Neutrophil (primary cell): ENCODE results near the gene KDM2B.

Experiments used
- H3K27ac ChIP-seq: fragments of 200-600 bp; sonication (generic); 2 replicates; pipeline ENCODE4 v1.5.1; 2016; ENCODE audit warnings: mild to moderate bottlenecking, moderate library complexity
- H3K27me3 ChIP-seq: fragments of 200-600 bp; sonication (generic); 2 replicates; pipeline ENCODE4 v1.6.0; 2016; ENCODE audit warnings: mild to moderate bottlenecking
- H3K36me3 ChIP-seq: fragments of 200-600 bp; sonication (generic); 2 replicates; pipeline ENCODE4 v1.5.1; 2017
- H3K4me1 ChIP-seq, 2 experiments: fragments of 200-600 bp in 1 of 2; sonication (generic) in 1 of 2; 1 replicate in 1 of 2; 2 replicates in 1 of 2; pipeline versions ENCODE4 v1.5.1 to v1.6.1; 2013 to 2016; ENCODE audit warnings: low read depth in 1 of 2, low read length in 1 of 2, mild to moderate bottlenecking in 1 of 2, moderate library complexity in 1 of 2; ENCODE audit not compliant: control insufficient read depth in 1 of 2, insufficient read depth in 1 of 2
- H3K4me3 ChIP-seq, 2 experiments: fragments of 200-600 bp in 1 of 2; sonication (generic) in 1 of 2; 1 replicate in 1 of 2; 2 replicates in 1 of 2; pipeline ENCODE4 v1.5.1; 2013 to 2016; ENCODE audit warnings: low read depth in 1 of 2, low read length in 1 of 2, mild to moderate bottlenecking in 1 of 2, moderate library complexity in 1 of 2
- H3K9me3 ChIP-seq: fragments of 200-600 bp; sonication (generic); 2 replicates; pipeline ENCODE4 v1.5.1; 2016
- CTCF ChIP-seq: fragments of 200-600 bp; sonication (generic); IDR thresholded peaks from 2 replicates; pipeline ENCODE4 v1.5.1; 2016; ENCODE audit warnings: antibody characterized with exemption

The KDM2B gene

GRCh38 chr12:121476477-121476876 lies 104.3 kb downstream of the KDM2B start:
- H3K4me1 ChIP-seq: no peaks in the 10 kb centered on the region
- no peak overlapping the region for H3K27ac ChIP-seq
- H3K4me3 ChIP-seq: no peak overlapping the region
- no peaks in the 10 kb centered on the region for H3K36me3 ChIP-seq
- no peaks in the 10 kb centered on the region for H3K9me3 ChIP-seq
- TF ChIP-seq CTCF: no peak
- no peaks in the 10 kb centered on the region for H3K27me3 ChIP-seq

- H3K4me1 ChIP-seq: peaks cover 9 to 10% of the 10 kb centered on the region in 2 experiments
- no peak overlapping the region for H3K4me3 ChIP-seq
- H3K9me3 ChIP-seq: no peaks in the 10 kb centered on the region
- no peak for TF ChIP-seq CTCF
- H3K27ac ChIP-seq: no peak overlapping the region
- no peaks in the 10 kb centered on the region for H3K36me3 ChIP-seq
- no peaks in the 10 kb centered on the region for H3K27me3 ChIP-seq
These were observed 105.5 kb downstream of the KDM2B start for GRCh38 chr12:121475279-121475678.

GRCh38 chr12:121472150-121472905 lies 108.5 kb downstream of the KDM2B start:
- peaks cover 19% of the 10 kb centered on the region in 2 experiments for H3K4me1 ChIP-seq
- H3K36me3 ChIP-seq: no peaks in the 10 kb centered on the region
- no peak for TF ChIP-seq CTCF

GRCh38 chr12:121470751-121471150 lies 110.1 kb downstream of the KDM2B start:
- Histone ChIP-seq H3K27me3 (peaks cover 15% of the 10 kb centered on the region), H3K4me3 (no peak overlapping the region), H3K36me3 (no peaks in the 10 kb centered on the region), H3K27ac (no peak overlapping the region), H3K4me1 (peaks cover 24 to 25% of the 10 kb centered on the region in 2 experiments), H3K9me3 (no peaks in the 10 kb centered on the region)
- TF ChIP-seq CTCF: no peak

More at GRCh38 chr12:121472150-121472905, 108.5 kb downstream of the KDM2B start:
- Histone ChIP-seq H3K9me3 (no peaks in the 10 kb centered on the region), H3K27me3 (peaks cover 15% of the 10 kb centered on the region), H3K27ac (no peak overlapping the region), H3K4me3 (no peak overlapping the region)

- H3K36me3 ChIP-seq: no peaks in the 10 kb centered on the region
- H3K9me3 ChIP-seq: no peaks in the 10 kb centered on the region
- no peak overlapping the region for H3K4me3 ChIP-seq
- no peak overlapping the region for H3K27ac ChIP-seq
- TF ChIP-seq CTCF: no peak
- H3K4me1 ChIP-seq: peaks cover 31 to 33% of the 10 kb centered on the region in 2 experiments
- peaks cover 15% of the 10 kb centered on the region for H3K27me3 ChIP-seq
These were observed 112.4 kb downstream of the KDM2B start for GRCh38 chr12:121468499-121468801.
